Epithelial cell of proximal tubule (primary cell): ENCODE results near the gene ST3GAL5. TPM values are rescaled to one million over a fixed set of nuclear protein-coding genes. Genes with fewer than 3 reads are reported as not detected.

ENCODE experiments used
- DNase-seq: peaks from one replicate; pipeline ENCODE4 v3.0.0-alpha.2; 2011; ENCODE audit warnings: low read depth
- H3K4me3 ChIP-seq: 2 replicates; pipeline ENCODE4 v1.5.1; 2011; ENCODE audit warnings: low read depth, mild to moderate bottlenecking, low read length
- CTCF ChIP-seq: conservative IDR thresholded peaks from 2 replicates; pipeline ENCODE4 v1.5.1; 2012; ENCODE audit warnings: low read depth, mild to moderate bottlenecking, low read length
- total RNA-seq: library from RNA; depleted of rRNA; stranded (reverse); fragments of >200 nt; gene quantifications from 2 replicates; pipeline ENCODE4 v1.2.3, GENCODE V29; 2015

Gene ST3GAL5
- total RNA-seq, 1 donor from 2014 or later = 8.7 TPM

- no peak for TF ChIP-seq CTCF
- DNase-seq = no peak
- no peak overlapping the region for H3K4me3 ChIP-seq
Measured at GRCh38 chr2:85892216-85892944, 3.6 kb upstream of the ST3GAL5 start.

- H3K4me3 ChIP-seq = no peak overlapping the region
- no peak for DNase-seq
- TF ChIP-seq CTCF = no peak
Measured at GRCh38 chr2:85890522-85891176, 1.9 kb upstream of the ST3GAL5 start.

GRCh38 chr2:85889627-85890281 lies 964 bp upstream of the ST3GAL5 start:
- H3K4me3 ChIP-seq = peak overlapping the region; percentile 61
- no peak for DNase-seq
- TF ChIP-seq CTCF = no peak

GRCh38 chr2:85888020-85888683 lies 638 bp downstream of the ST3GAL5 start:
- TF ChIP-seq CTCF = no peak
- DNase-seq = no peak

GRCh38 chr2:85887566-85888019 lies 1.2 kb downstream of the ST3GAL5 start:
- no peak for DNase-seq
- H3K4me3 ChIP-seq = peak overlapping the region; percentile 61
- TF ChIP-seq CTCF = peak; percentile 37

More at GRCh38 chr2:85888020-85888683, 638 bp downstream of the ST3GAL5 start:
- H3K4me3 ChIP-seq = peak overlapping the region; percentile 61

GRCh38 chr2:85886590-85886989 lies 2.2 kb downstream of the ST3GAL5 start:
- H3K4me3 ChIP-seq = no peak overlapping the region
- no peak for DNase-seq
- TF ChIP-seq CTCF = no peak
